Muscle layer of duodenum (tissue), 2 donors: ENCODE results near the gene SHLD1.
"Not testable (repeated sequence)": the region's sequence is repeated elsewhere in the genome, so short reads cannot be mapped to it uniquely, and the experiment has no call there.

Experiments
- H3K27ac ChIP-seq: one replicate; pipeline ENCODE4 v1.7.0; 2013; ENCODE audit warnings: mild to moderate bottlenecking, low read length
- H3K27me3 ChIP-seq: one replicate; pipeline ENCODE4 v1.7.0; 2013; ENCODE audit warnings: low read depth, mild to moderate bottlenecking, control low read depth, low read length
- H3K36me3 ChIP-seq, 2 donors: one replicate each; pipeline ENCODE4 v1.7.0; 2013; ENCODE audit warnings: low read length in 2 of 2, control low read depth in 1 of 2, mild to moderate bottlenecking in 1 of 2; ENCODE audit not compliant: insufficient read depth in 2 of 2, control insufficient read depth in 1 of 2
- H3K4me1 ChIP-seq, 2 donors: one replicate each; pipeline ENCODE4 v1.7.0; 2013; ENCODE audit warnings: low read length in 2 of 2, mild to moderate bottlenecking in 2 of 2, control low read depth in 1 of 2, moderate library complexity in 1 of 2; ENCODE audit not compliant: insufficient read depth in 2 of 2, control insufficient read depth in 1 of 2
- H3K4me3 ChIP-seq, 2 donors: one replicate each; pipeline ENCODE4 v1.7.0; 2013; ENCODE audit warnings: low read length in 2 of 2, low read depth in 1 of 2, mild to moderate bottlenecking in 1 of 2
- H3K9me3 ChIP-seq, 2 donors: one replicate each; pipeline ENCODE4 v1.7.0; 2013; ENCODE audit warnings: low read length in 2 of 2, control low read depth in 1 of 2, mild to moderate bottlenecking in 1 of 2; ENCODE audit not compliant: control insufficient read depth in 1 of 2
- donor health status: healthy.

The SHLD1 gene

GRCh38 chr20:5737966-5738365 lies 12.2 kb upstream of the SHLD1 start:
- no peaks in the 10 kb centered on the region for H3K36me3 ChIP-seq
- no peaks in the 10 kb centered on the region for H3K27me3 ChIP-seq
- H3K4me3 ChIP-seq = no peak overlapping the region
- no peaks in the 10 kb centered on the region for H3K9me3 ChIP-seq
- H3K27ac ChIP-seq = peak overlapping the region; percentile 23
- peaks cover 0 to 11% of the 10 kb centered on the region in 2 donors for H3K4me1 ChIP-seq

- not testable (repeated sequence) for H3K27me3 ChIP-seq
Measured at GRCh38 chr20:5740643-5741042, 9.6 kb upstream of the SHLD1 start.

GRCh38 chr20:5741089-5741488 lies 9.1 kb upstream of the SHLD1 start:
- Histone ChIP-seq H3K4me1 (peaks cover 0 to 11% of the 10 kb centered on the region in 2 donors), H3K36me3 (no peaks in the 10 kb centered on the region), H3K9me3 (no peaks in the 10 kb centered on the region), H3K27me3 (no peaks in the 10 kb centered on the region), H3K4me3 (no peak overlapping the region), H3K27ac (no peak overlapping the region)

More at GRCh38 chr20:5740643-5741042, 9.6 kb upstream of the SHLD1 start:
- peaks cover 0 to 11% of the 10 kb centered on the region in 2 donors for H3K4me1 ChIP-seq
- not testable (repeated sequence) for H3K36me3 ChIP-seq, H3K27ac ChIP-seq, H3K4me3 ChIP-seq, H3K9me3 ChIP-seq

- Histone ChIP-seq H3K9me3 (no peaks in the 10 kb centered on the region), H3K27ac (no peak overlapping the region), H3K4me3 (no peak overlapping the region), H3K4me1 (peaks cover 0 to 11% of the 10 kb centered on the region in 2 donors), H3K27me3 (no peaks in the 10 kb centered on the region), H3K36me3 (no peaks in the 10 kb centered on the region)
Measured at GRCh38 chr20:5742041-5742440, 8.2 kb upstream of the SHLD1 start.

GRCh38 chr20:5745416-5746030 lies 4.7 kb upstream of the SHLD1 start:
- Histone ChIP-seq H3K36me3 (no peaks in the 10 kb centered on the region), H3K27me3 (no peaks in the 10 kb centered on the region), H3K4me1 (no peaks in the 10 kb centered on the region), H3K9me3 (no peaks in the 10 kb centered on the region), H3K27ac (no peak overlapping the region), H3K4me3 (no peak overlapping the region)

- Histone ChIP-seq H3K36me3 (no peaks in the 10 kb centered on the region), H3K9me3 (no peaks in the 10 kb centered on the region), H3K27me3 (no peaks in the 10 kb centered on the region), H3K4me3 (no peak overlapping the region), H3K4me1 (peaks cover 2 to 3% of the 10 kb centered on the region in 2 donors), H3K27ac (no peak overlapping the region)
Measured at GRCh38 chr20:5746064-5746463, 4.1 kb upstream of the SHLD1 start.

- Histone ChIP-seq H3K4me3 (no peak overlapping the region), H3K9me3 (no peaks in the 10 kb centered on the region), H3K27me3 (no peaks in the 10 kb centered on the region), H3K36me3 (no peaks in the 10 kb centered on the region), H3K4me1 (peaks cover 4 to 7% of the 10 kb centered on the region in 2 donors), H3K27ac (no peak overlapping the region)
Measured at GRCh38 chr20:5748246-5748645, 2.0 kb upstream of the SHLD1 start.

GRCh38 chr20:5749512-5749951 lies 669 bp upstream of the SHLD1 start:
- H3K27ac ChIP-seq, H3K4me1 ChIP-seq, H3K36me3 ChIP-seq, H3K27me3 ChIP-seq, H3K4me3 ChIP-seq, H3K9me3 ChIP-seq: not testable (repeated sequence)

GRCh38 chr20:5751856-5752255 lies 1.7 kb downstream of the SHLD1 start:
- Histone ChIP-seq H3K4me3 (peak overlapping the region in 1 of 2 donors; percentile 5), H3K27ac (peak overlapping the region; percentile 56), H3K36me3 (no peaks in the 10 kb centered on the region), H3K27me3 (no peaks in the 10 kb centered on the region), H3K9me3 (no peaks in the 10 kb centered on the region), H3K4me1 (peaks cover 4 to 7% of the 10 kb centered on the region in 2 donors)

- H3K36me3 ChIP-seq = no peaks in the 10 kb centered on the region
- H3K27me3 ChIP-seq = no peaks in the 10 kb centered on the region
- no peaks in the 10 kb centered on the region for H3K9me3 ChIP-seq
- peaks cover 4 to 7% of the 10 kb centered on the region in 2 donors for H3K4me1 ChIP-seq
- H3K27ac ChIP-seq = no peak overlapping the region
- H3K4me3 ChIP-seq = no peak overlapping the region
Measured at GRCh38 chr20:5753814-5754213, 3.6 kb downstream of the SHLD1 start.

GRCh38 chr20:5757949-5758348 lies 7.7 kb downstream of the SHLD1 start:
- no peaks in the 10 kb centered on the region for H3K4me1 ChIP-seq
- peaks cover 0 to 3% of the 10 kb centered on the region in 2 donors for H3K36me3 ChIP-seq
- H3K27me3 ChIP-seq = no peaks in the 10 kb centered on the region
- no peak overlapping the region for H3K4me3 ChIP-seq
- H3K27ac ChIP-seq = no peak overlapping the region
- no peaks in the 10 kb centered on the region for H3K9me3 ChIP-seq
